Ectodermal cell (in vitro differentiated cells): ENCODE data around the gene AHDC1.
A peak's percentile ranks its signal among the peaks of the same experiment; 100 is the strongest.

Experiments
- H3K27ac ChIP-seq: 2 replicates; pipeline ENCODE4 v1.7.0; 2013; ENCODE audit warnings: mild to moderate bottlenecking, low read depth, low read length; ENCODE audit not compliant: insufficient read depth, poor library complexity, severe bottlenecking
- H3K27me3 ChIP-seq: 2 replicates; pipeline ENCODE4 v1.7.0; 2013; ENCODE audit warnings: mild to moderate bottlenecking, low read length; ENCODE audit not compliant: insufficient read depth, control insufficient read depth, poor library complexity, severe bottlenecking
- H3K36me3 ChIP-seq: one replicate; pipeline ENCODE4 v1.7.0; 2013; ENCODE audit warnings: low read length; ENCODE audit not compliant: control insufficient read depth, insufficient read depth
- H3K4me1 ChIP-seq: one replicate; pipeline ENCODE4 v1.7.0; 2013; ENCODE audit warnings: low read length; ENCODE audit not compliant: control insufficient read depth, insufficient read depth
- H3K4me3 ChIP-seq: 2 replicates; pipeline ENCODE4 v1.7.0; 2013; ENCODE audit warnings: low read depth, low read length, control low read depth; ENCODE audit not compliant: insufficient read depth
- H3K9me3 ChIP-seq: 2 replicates; pipeline ENCODE4 v1.7.0; 2013; ENCODE audit warnings: mild to moderate bottlenecking, low read length, moderate library complexity; ENCODE audit not compliant: control insufficient read depth
- WGBS, 2 experiments: methylation state at CpG; one replicate each; pipeline ENCODE4 v1.1.7; 2013; ENCODE audit warnings: missing lambda C conversion rate in 2 of 2; 5-methylcytosine and 5-hydroxymethylcytosine counted together

The AHDC1 gene

GRCh38 chr1:27568300-27569087 is 35.5 kb downstream of the AHDC1 start:
- no peaks in the 10 kb centered on the region for H3K9me3 ChIP-seq
- 6 to 7% methylated on average over 65 of the region's 65 CpGs for WGBS, 2 experiments
- no peaks in the 10 kb centered on the region for H3K36me3 ChIP-seq
- peak overlapping the region; percentile 95 for H3K27ac ChIP-seq
- no peaks in the 10 kb centered on the region for H3K27me3 ChIP-seq
- peak overlapping the region; percentile 20 for H3K4me3 ChIP-seq
- peaks cover 94% of the 10 kb centered on the region for H3K4me1 ChIP-seq

GRCh38 chr1:27567971-27568299 is 36.0 kb downstream of the AHDC1 start:
- Histone ChIP-seq H3K36me3 (no peaks in the 10 kb centered on the region), H3K4me3 (peak overlapping the region; percentile 20), H3K9me3 (no peaks in the 10 kb centered on the region), H3K4me1 (peaks cover 94% of the 10 kb centered on the region), H3K27me3 (no peaks in the 10 kb centered on the region), H3K27ac (peak overlapping the region; percentile 95)
- 81 to 87% methylated on average over 8 of the region's 8 CpGs for WGBS, 2 experiments

DNA sequence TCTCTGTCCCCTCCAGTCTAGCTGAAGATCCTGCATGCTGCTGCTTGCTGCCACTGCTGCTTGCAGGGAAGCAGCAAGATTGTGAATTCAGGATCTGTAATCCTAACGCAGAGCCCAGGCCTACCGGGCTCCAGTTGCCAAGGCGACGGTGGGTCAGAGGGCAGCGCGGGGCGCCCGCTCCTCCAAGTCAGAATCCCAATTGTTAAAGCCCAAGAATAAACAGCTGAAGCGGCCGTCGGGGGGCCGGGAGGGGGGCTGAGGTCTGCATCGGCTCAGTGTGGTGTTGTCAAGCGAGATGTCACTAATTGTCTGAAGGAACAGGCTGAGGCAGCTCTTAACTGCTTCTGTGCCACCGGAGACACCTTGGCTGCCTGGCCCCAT is 36.8 kb downstream of the AHDC1 start:
- WGBS, 2 experiments: 2 to 4% methylated on average over 15 of the region's 15 CpGs
- no peaks in the 10 kb centered on the region for H3K27me3 ChIP-seq
- peaks cover 94% of the 10 kb centered on the region for H3K4me1 ChIP-seq
- peak overlapping the region; percentile 16 for H3K4me3 ChIP-seq
- no peaks in the 10 kb centered on the region for H3K9me3 ChIP-seq
- H3K36me3 ChIP-seq: no peaks in the 10 kb centered on the region
- H3K27ac ChIP-seq: peak overlapping the region; percentile 95

- Histone ChIP-seq H3K9me3 (no peaks in the 10 kb centered on the region), H3K4me1 (peaks cover 94% of the 10 kb centered on the region), H3K4me3 (peak overlapping the region; percentile 16), H3K27ac (peak overlapping the region; percentile 95), H3K27me3 (no peaks in the 10 kb centered on the region), H3K36me3 (no peaks in the 10 kb centered on the region)
- WGBS, 2 experiments: 39 to 46% methylated on average over 13 of the region's 13 CpGs
Observed at GRCh38 chr1:27566462-27567145, 37.3 kb downstream of the AHDC1 start.

DNA sequence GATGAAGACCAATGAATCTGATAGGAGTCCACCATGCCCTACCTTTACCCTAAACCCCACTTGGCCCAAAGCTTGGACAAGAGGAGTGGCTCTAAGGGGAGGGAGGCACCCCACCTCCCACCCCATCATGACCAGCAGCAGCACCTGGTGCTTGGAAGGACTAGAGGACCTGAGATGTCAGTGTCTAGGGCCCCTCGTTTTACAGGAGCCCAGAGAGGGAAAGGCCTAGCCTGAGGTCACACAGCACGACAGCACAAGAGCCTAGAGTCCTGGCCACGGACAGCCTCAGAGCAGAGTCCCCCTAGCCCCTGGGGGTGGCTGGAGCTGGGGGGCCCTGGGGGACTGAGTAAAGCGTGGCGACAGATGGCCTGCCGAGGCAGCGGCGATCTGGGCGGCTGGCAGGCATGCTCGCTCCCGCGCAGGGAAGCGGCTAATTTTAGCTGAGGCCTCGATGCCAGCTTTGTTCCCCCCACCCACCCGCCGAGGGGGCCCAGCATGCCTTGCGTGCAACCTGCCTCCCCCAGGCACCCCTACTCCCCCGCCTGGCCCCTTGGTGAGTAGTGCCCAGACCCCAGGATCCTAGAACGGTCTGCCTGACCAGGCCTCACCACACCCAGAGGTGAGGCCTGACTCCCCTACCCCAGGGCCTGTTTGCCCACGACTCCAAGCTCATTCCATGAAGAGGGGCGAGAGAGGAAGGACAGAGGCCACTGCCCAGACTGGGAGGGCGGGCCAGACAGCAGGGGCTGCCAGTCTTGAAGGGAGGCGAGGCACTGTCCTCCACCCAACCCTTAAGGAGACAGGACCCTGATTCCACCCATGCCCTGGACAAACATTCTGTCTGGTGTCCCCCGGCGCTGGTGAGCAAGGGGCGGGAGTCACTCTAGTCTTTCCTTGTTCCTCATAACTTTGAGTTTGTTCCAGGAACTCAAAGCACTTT is 39.0 kb downstream of the AHDC1 start:
- Histone ChIP-seq H3K9me3 (no peaks in the 10 kb centered on the region), H3K36me3 (no peaks in the 10 kb centered on the region), H3K27me3 (no peaks in the 10 kb centered on the region), H3K4me3 (no peak overlapping the region), H3K4me1 (peaks cover 94% of the 10 kb centered on the region), H3K27ac (no peak overlapping the region)
- 87 to 88% methylated on average over 26 of the region's 26 CpGs for WGBS, 2 experiments

DNA sequence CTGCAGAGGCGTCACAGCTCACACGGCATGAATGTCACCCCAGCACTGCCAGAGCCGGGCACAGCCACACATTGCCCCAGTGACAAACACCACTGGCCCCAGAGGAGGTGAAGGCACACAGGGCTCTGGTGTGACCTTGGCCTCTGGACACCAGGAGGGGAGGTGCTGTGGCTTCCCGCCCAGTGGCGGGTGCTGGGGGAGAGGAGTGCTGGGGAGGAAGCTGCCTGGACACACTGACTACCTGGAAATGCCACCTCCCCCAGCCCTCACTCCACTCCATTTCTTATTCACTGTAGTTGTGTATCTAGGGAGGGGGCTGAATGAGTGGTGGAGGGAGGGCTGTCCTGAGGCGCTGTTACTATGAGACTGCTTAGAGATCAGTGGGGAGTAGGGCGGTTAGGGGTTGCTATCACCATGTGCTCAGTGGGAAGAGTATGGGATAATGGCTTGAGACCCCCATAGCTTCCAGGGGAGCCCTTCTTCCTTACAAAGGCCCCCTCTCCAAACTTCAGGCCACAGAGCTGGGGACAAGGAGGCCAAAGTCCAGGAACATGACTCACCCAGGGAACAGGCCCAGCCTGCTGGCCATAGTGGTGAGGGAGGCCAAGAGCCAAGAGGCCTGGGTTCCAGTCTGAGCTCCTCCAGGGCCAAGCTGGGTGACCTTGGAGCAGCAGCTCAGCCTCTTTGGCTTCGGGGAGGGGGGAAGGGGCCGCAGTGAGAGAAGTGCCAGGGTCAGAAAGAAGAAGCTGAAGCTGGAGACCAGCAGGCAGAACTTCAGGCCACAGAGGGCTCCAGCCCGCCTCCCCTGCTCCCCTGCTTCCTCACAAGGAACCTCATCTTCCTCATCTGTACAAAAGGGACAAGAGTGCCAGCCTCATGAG is 40.1 kb downstream of the AHDC1 start:
- no peak overlapping the region for H3K27ac ChIP-seq
- no peaks in the 10 kb centered on the region for H3K27me3 ChIP-seq
- peaks cover 88% of the 10 kb centered on the region for H3K4me1 ChIP-seq
- 80 to 81% methylated on average over 9 to 10 of the region's 10 CpGs for WGBS, 2 experiments
- H3K9me3 ChIP-seq: no peaks in the 10 kb centered on the region
- H3K36me3 ChIP-seq: no peaks in the 10 kb centered on the region
- no peak overlapping the region for H3K4me3 ChIP-seq

DNA sequence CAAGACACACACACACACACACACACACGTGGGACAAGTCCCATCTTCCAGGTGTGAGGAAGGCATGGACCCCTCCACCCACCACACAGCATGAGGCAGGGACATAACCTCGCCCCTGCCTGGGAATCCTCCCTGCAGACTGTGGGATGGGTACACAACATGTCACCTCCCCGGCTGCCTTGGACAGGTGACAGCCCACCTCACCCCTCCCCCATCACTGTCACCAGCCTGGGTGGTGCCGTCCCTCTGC is 40.7 kb downstream of the AHDC1 start:
- no peak overlapping the region for H3K4me3 ChIP-seq
- H3K9me3 ChIP-seq: no peaks in the 10 kb centered on the region
- H3K36me3 ChIP-seq: peaks cover under 1% of the 10 kb centered on the region
- no peak overlapping the region for H3K27ac ChIP-seq
- peaks cover 92% of the 10 kb centered on the region for H3K4me1 ChIP-seq
- H3K27me3 ChIP-seq: no peaks in the 10 kb centered on the region
- WGBS, 2 experiments: 78 to 81% methylated on average over 4 of the region's 4 CpGs

DNA sequence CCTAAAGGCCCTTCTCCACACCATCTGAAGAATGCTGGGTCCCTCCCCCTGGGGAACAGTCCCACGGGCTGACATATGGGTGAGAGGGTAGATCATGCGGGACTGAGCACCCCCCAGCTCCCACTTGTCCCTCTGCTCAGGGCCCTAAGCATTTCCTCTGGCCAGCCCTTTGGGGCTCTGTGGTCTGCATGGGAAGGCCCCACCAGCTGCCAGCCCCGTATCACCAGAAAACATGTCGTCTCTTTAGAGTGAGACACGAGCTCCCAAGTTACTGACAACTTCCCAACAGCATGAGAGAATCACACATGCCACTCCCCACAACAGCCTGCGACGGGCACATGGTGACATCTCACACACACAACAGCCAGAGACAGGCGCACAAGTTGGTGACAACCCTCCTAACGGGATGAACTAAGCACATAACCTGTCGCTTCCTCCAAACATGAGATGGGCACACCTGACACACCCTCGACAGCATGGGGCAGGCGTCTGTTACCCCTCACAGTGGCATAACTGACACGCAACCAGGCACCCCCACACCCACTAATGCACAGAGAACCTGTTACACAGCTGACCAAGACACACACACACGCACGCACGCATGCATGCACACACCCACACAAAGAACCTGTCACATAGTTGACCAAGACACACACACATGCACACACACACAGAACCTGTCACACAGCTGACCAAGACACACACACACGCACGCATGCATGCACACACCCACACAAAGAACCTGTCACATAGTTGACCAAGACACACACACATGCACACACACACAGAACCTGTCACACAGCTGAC is 41.2 kb downstream of the AHDC1 start:
- Histone ChIP-seq H3K27me3 (no peaks in the 10 kb centered on the region), H3K36me3 (peaks cover 5% of the 10 kb centered on the region), H3K9me3 (no peaks in the 10 kb centered on the region), H3K4me3 (no peak overlapping the region), H3K4me1 (peaks cover 92% of the 10 kb centered on the region), H3K27ac (peak overlapping the region; percentile 1)
- 81 to 84% methylated on average over 18 of the region's 18 CpGs for WGBS, 2 experiments

GRCh38 chr1:27562021-27562420 is 41.9 kb downstream of the AHDC1 start:
- Histone ChIP-seq H3K4me1 (peaks cover 91% of the 10 kb centered on the region), H3K36me3 (peaks cover 5% of the 10 kb centered on the region), H3K27me3 (no peaks in the 10 kb centered on the region), H3K4me3 (no peak overlapping the region), H3K9me3 (no peaks in the 10 kb centered on the region), H3K27ac (peak overlapping the region; percentile 1)
- WGBS, 2 experiments: 70% methylated on average over 20 of the region's 20 CpGs
